Loucy (cell line): ENCODE measurements around the gene TIGD7.

Source experiments
- H2AFZ ChIP-seq: fragments of 200-600 bp; sonication (generic); 2 replicates; pipeline ENCODE4 v1.6.0; 2016; ENCODE audit warnings: antibody characterized with exemption, mild to moderate bottlenecking, low read length, moderate library complexity
- H3F3A ChIP-seq: fragments of 200-600 bp; 2 replicates; pipeline ENCODE4 v1.6.0; 2016; ENCODE audit warnings: antibody characterized with exemption, low read depth, mild to moderate bottlenecking
- H3K27me3 ChIP-seq: fragments of 200-600 bp; sonication (generic); 2 replicates; pipeline ENCODE4 v1.6.1; 2014; ENCODE audit warnings: low read length, mild to moderate bottlenecking; ENCODE audit not compliant: insufficient read depth, poor library complexity, severe bottlenecking
- H3K36me3 ChIP-seq: fragments of 200-600 bp; sonication (generic); 2 replicates; pipeline ENCODE4 v1.6.1; 2016; ENCODE audit warnings: low read length; ENCODE audit not compliant: insufficient read depth
- H3K4me1 ChIP-seq: fragments of 200-600 bp; sonication (generic); 2 replicates; pipeline ENCODE4 v1.5.1; 2014; ENCODE audit warnings: low read length, mild to moderate bottlenecking; ENCODE audit not compliant: insufficient read depth, poor library complexity, severe bottlenecking
- H3K4me2 ChIP-seq: fragments of 200-600 bp; sonication (generic); 2 replicates; pipeline ENCODE4 v1.6.0; 2014; ENCODE audit warnings: antibody characterized with exemption, low read length, low read depth, mild to moderate bottlenecking; ENCODE audit not compliant: poor library complexity, severe bottlenecking
- H3K4me3 ChIP-seq: fragments of 200-600 bp; sonication (generic); 2 replicates; pipeline ENCODE4 v1.5.1; 2014; ENCODE audit warnings: low read length, mild to moderate bottlenecking, mixed read lengths; ENCODE audit not compliant: poor library complexity, severe bottlenecking
- H3K79me2 ChIP-seq: fragments of 200-600 bp; sonication (generic); 2 replicates; pipeline ENCODE4 v1.6.1; 2014; ENCODE audit warnings: low read length; ENCODE audit not compliant: insufficient read depth
- H3K9ac ChIP-seq: fragments of 200-600 bp; sonication (generic); 2 replicates; pipeline ENCODE4 v1.6.0; 2014; ENCODE audit warnings: mild to moderate bottlenecking, low read depth, low read length, moderate library complexity; ENCODE audit not compliant: poor library complexity, severe bottlenecking
- H3K9me2 ChIP-seq: fragments of 200-600 bp; sonication (generic); replicated peaks from 2 replicates; pipeline ENCODE4 v1.6.1; 2016; ENCODE audit warnings: low read depth, low read length, mixed read lengths
- H3K9me3 ChIP-seq: fragments of 200-600 bp; sonication (generic); 2 replicates; pipeline ENCODE4 v1.6.1; 2014; ENCODE audit warnings: mild to moderate bottlenecking, antibody characterized with exemption, low read length, low read depth; ENCODE audit not compliant: insufficient read depth
- H4K20me1 ChIP-seq: fragments of 200-600 bp; sonication (generic); 2 replicates; pipeline ENCODE4 v1.6.0; 2014; ENCODE audit warnings: antibody characterized with exemption, low read length, mild to moderate bottlenecking; ENCODE audit not compliant: insufficient read depth, poor library complexity, severe bottlenecking
- EZH2phosphoT487 ChIP-seq: fragments of 200-600 bp; IDR thresholded peaks from 2 replicates; pipeline ENCODE4 v1.6.1; 2018; ENCODE audit warnings: antibody characterized with exemption, mild to moderate bottlenecking, moderate library complexity, borderline replicate concordance
- TF ChIP-seq, protein P1 (sequence below): fragments of 200-600 bp; sonication (generic); conservative IDR thresholded peaks from 2 replicates; pipeline ENCODE4 v1.5.1; 2014; ENCODE audit warnings: mild to moderate bottlenecking, antibody characterized with exemption, low read length

TIGD7 gene

DNA sequence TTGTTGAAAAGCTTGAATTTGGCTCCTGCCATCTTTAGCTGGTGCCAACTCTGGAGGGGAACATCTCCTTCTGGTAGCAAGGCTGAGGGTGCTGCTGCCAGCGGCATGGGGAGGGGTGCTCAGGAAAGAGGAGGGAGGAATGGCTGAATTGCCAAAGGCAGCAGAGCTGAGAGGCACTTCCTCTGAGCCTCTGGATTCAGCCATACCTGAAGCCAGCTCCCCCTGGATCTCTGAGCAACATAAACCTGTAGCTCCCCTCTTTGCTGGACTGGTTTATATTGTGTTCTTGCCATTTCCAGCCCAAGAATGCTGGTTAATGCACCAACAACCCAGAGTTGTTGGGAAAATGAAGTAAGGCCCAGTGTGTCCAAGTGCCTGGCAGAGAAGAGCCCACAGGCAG, 56.2 kb downstream of the TIGD7 start:
- Histone ChIP-seq H3K36me3 (no peaks in the 10 kb centered on the region), H3K9me3 (no peaks in the 10 kb centered on the region), H3K79me2 (no peaks in the 10 kb centered on the region), H2AFZ (no peak overlapping the region), H3K4me2 (no peak overlapping the region), H3K27me3 (no peaks in the 10 kb centered on the region), H3K9me2 (no peaks in the 10 kb centered on the region), H3K4me1 (no peaks in the 10 kb centered on the region), H3F3A (no peaks in the 10 kb centered on the region), H3K4me3 (no peak overlapping the region), H3K9ac (no peak overlapping the region), H4K20me1 (no peaks in the 10 kb centered on the region)
- TF ChIP-seq, protein P1, sequence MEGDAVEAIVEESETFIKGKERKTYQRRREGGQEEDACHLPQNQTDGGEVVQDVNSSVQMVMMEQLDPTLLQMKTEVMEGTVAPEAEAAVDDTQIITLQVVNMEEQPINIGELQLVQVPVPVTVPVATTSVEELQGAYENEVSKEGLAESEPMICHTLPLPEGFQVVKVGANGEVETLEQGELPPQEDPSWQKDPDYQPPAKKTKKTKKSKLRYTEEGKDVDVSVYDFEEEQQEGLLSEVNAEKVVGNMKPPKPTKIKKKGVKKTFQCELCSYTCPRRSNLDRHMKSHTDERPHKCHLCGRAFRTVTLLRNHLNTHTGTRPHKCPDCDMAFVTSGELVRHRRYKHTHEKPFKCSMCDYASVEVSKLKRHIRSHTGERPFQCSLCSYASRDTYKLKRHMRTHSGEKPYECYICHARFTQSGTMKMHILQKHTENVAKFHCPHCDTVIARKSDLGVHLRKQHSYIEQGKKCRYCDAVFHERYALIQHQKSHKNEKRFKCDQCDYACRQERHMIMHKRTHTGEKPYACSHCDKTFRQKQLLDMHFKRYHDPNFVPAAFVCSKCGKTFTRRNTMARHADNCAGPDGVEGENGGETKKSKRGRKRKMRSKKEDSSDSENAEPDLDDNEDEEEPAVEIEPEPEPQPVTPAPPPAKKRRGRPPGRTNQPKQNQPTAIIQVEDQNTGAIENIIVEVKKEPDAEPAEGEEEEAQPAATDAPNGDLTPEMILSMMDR, result no peak
- TF ChIP-seq EZH2phosphoT487, result no peak
